ENCODE data around the gene HSP90B1.
A peak's percentile ranks its signal among the peaks of the same experiment; 100 is the strongest.

The HSP90B1 gene

GRCh38 chr12:103930034-103930786, at the start of gene HSP90B1:
TSS of gene HSP90B1 (plus strand) at chr12:103930410. CDS start at chr12:103930516, 106 bp downstream.
- peak; percentile 100 for DNase-seq

- DNase-seq, result no peak
Observed at GRCh38 chr12:103881261-103881660, 48.9 kb upstream of the HSP90B1 start.

DNA sequence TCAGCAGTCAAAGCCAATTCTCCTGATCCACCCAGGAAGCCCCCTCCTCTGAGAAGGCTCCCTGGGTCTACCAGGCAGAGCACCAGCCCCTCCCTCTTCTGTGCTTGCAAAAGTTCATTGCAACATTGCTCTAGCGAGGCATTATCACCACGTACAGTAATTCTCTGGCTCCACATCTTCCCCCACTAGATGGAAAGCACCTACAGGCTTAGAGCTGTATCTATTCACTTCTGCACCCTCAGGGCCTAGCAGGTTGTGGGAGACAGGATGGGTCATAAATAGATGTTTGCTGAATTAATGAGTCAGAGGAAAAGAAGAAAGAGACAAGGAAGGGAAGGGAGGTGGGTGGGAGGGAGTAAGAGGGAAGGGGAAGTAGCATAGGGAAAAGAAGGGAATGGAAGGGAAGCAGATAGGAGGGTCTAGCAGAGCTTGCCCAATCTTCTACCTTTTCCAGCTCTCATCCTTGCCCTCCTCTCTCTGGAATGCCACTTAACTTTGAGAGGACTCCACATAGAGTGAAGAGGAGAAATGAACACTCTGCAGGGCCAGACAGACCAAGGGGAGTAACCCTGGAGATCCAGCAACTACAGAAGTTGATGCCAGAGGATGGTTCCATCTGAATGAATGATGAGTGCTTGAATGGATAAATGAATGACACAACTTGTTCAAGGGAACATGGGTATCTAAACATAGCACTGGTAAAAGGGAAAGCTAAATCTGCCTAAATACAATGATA, 47.2 kb upstream of the HSP90B1 start:
- no peak for DNase-seq

GRCh38 chr12:103883908-103884307, 46.3 kb upstream of the HSP90B1 start:
- DNase-seq, result no peak

DNA sequence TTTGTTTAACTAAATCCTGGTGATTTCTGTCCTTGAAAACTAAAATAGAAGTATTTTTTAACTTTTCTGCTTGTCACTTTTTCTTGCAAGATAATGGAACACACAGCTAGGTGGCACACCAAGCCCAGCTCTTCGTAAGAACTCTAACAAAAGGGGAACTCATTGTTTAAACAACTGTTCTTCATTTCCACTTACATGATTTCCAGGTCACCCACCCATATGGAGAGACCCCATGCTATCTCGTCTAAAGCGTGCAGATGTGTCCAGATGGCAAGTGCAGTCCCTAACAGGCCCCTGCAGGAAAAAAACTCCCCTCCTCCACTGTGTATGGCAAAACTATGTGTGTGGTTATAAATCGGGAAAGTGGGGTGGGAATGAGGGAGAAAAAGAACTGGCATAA, 45.9 kb upstream of the HSP90B1 start:
- DNase-seq, result peak; percentile 53

DNA sequence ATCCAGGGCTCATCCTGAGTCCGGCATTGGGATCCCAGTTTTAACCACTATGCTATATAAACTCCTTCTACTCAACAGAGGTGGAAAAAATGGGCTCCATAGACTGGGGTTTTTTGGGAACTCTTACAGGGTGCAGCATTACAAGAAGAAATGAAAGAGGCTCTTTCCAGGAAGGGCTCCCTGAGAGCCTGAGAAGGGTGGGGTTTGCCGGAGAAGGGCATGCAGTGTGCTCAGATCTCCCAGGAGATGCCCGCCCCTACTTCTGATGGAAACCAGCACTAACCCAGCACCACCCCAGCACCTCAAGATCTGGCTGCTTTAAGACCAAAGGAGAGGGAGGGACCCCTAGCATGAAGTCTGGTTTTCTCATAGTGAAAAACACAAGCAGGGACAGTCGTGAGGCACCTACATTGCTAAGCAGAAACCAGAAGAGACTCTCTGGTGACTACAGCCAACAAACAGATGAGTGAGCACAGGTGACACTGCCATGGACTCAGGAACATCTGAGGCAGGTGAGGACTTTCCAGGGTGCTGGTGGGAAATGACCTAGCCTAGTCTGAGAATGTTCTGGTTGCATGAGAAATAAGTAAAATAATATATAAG, 43.9 kb upstream of the HSP90B1 start:
- DNase-seq, result no peak

DNA sequence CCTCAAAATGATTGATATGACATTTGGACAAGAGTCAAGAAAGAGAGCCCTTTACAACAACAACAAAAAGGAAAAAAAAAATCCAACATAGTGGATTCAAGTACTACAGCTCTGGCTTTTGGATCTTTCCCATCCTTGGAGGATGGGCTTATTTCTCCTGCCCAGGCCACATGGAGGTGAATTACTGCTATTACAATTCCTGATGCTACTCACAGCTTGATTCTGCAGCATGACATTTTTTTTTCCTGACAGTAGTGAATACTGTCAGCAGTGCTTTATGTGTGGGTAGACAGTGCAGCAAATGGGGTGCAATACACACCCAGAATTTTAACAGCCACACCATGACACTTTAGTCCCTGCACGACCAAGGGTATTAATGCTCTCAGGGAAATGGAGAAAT, 42.5 kb upstream of the HSP90B1 start:
- no peak for DNase-seq

- no peak for DNase-seq
Observed at GRCh38 chr12:103897316-103897715, 32.9 kb upstream of the HSP90B1 start.

DNA sequence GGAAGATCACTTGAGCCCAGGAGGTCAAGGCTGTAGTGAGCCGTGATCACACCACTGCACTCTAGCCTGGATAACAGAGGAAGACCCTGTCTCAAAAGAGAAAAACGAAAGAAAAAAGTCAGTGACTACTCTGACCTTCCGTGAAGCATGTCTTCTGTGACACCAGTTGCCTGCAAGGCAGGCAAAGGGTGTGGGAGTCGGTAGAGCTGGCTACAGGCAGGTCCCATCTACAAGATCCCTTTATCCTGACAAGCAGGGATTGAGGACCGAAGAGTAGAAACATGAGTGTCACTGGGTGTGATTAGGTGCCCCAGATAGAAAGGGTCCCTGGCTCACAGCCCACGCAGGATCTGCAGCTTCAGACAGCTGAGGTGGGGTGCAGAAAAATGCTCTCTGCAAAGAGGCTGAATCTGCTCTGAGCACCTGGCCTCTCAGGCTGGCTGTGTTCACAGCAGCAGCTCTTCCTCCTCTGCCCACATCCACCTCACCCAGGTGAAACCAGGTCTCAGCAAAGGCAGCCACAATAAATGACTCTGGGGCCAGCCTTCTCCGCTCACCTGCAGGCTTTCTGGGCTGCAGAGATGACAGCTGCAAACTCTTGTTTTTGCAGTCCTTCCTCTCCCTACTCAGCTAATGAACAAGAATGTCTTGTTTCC, 28.6 kb upstream of the HSP90B1 start:
- DNase-seq, result no peak

DNA sequence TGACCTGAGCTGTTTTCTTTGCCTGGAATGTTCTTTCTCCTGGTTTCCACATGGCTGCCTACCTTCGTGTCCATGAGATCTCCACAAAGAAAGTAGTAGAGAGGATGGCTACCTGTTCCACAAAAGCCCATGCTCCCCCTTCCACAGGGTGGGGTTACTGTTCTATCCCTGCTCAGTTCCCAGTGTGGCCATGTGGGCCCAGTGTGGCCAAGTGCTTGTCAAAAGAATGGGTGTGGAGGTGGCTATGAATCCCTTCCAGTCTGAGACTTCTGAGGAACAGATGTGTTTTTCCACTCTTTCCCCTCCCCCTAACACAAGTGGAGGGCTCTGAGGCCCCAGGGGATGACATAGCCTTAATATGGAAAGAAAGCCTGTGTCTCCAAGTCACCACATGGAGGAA, 26.2 kb upstream of the HSP90B1 start:
- DNase-seq, result no peak

DNA sequence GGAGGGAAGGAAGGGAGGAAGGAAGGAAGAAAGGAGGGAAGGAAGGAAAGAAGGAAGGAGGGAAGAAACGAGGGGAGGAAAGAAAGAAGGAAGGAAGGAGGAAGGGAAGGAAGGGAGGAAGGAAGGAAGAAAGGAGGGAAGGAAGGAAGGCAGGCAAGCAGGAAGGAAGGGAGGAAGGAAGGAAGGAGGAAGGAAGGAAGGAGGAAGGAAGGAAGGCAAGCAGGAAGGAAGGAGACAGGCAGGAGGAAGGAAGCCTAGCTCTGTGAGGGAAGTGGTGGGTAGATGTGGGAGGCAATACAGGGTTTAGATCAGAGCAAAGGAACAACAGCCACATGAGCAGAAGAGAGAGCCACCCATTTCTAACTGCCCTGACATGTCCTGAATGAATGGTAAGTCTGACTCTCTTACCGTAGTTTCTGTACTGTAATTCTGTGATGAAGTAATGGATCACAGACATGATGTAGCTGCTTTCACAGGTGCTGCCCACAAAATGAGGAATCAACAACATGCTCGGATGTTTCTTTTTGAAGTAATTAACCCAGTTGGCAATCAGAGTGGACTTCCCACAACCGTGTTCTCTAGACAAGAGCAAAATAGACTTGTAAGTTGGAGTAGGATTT, 24.4 kb upstream of the HSP90B1 start:
- DNase-seq, result no peak

DNA sequence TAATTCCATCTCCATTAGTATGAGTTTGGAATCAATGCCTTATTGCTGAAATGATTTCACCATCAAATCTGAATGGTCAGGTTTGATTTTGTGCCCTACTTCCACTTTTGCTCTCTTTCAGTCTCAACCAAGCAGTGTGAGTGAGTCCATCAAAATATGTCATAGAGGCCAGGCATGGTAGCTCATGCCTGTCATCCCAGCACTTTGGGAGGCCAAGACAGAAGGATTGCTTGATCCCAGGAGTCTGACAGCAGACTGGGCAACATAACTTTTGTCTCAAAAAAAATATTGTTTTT, 22.0 kb upstream of the HSP90B1 start:
- no peak for DNase-seq

DNA sequence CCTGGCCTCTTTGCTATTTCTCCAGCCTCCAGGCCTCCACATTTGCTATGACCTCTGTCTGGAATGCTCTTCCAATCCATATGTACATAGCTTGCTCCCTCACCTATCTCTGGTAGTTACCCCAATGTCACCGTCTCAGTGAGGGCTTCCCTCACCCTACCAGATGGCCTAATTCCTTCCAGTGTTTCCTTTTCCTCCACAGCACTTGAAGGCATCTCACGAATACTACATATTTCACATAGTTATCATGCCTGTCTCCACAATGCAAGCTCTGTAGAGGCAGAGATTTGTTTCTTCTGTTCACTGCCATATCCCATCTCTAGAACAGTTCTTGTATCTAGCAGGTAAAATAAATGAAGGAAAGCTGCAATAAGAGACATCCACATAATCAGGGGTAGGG, 21.3 kb upstream of the HSP90B1 start:
- no peak for DNase-seq

- DNase-seq, result no peak
Observed at GRCh38 chr12:103909811-103910210, 20.4 kb upstream of the HSP90B1 start.

- no peak for DNase-seq
Observed at GRCh38 chr12:103912069-103912468, 18.1 kb upstream of the HSP90B1 start.

DNA sequence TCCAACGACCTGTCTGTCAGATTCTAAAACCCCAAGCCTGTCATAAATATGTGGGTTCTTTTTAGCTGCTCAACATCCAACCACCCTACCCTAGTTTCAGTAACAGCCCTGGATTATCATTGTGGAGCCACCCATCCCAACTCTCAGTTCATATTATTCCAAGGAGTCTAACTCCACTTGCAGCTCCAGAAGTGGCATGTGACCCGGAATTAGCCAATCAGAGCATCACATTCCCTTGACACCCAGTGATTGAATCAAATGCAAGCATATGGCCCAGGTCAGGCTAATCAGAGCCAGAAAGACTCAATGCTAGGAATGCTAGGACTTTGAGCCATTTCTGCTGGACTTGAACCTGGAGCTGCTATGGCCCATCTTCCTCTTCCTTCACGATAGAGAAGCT, 17.1 kb upstream of the HSP90B1 start:
- no peak for DNase-seq

DNA sequence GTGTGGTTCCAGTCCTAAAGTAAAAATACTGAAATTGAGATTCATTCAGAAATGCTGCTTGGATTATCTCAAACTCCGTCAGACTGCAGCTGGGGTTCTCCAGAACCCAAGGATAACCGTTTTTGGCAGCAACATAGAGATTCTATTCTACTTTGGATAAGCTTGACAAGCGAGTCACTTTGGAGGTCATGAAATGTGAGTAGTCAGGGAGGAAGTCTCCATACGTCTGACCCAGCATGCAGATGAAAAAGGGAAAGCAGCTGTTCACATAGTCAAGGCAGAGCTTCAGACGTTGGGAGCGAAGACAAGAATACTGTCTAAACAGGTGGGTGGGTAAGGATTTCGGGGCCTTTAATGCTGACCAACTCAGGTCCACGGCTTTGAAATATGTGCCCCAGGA, 14.9 kb upstream of the HSP90B1 start:
- no peak for DNase-seq

GRCh38 chr12:103917873-103918272, 12.3 kb upstream of the HSP90B1 start:
- no peak for DNase-seq

DNA sequence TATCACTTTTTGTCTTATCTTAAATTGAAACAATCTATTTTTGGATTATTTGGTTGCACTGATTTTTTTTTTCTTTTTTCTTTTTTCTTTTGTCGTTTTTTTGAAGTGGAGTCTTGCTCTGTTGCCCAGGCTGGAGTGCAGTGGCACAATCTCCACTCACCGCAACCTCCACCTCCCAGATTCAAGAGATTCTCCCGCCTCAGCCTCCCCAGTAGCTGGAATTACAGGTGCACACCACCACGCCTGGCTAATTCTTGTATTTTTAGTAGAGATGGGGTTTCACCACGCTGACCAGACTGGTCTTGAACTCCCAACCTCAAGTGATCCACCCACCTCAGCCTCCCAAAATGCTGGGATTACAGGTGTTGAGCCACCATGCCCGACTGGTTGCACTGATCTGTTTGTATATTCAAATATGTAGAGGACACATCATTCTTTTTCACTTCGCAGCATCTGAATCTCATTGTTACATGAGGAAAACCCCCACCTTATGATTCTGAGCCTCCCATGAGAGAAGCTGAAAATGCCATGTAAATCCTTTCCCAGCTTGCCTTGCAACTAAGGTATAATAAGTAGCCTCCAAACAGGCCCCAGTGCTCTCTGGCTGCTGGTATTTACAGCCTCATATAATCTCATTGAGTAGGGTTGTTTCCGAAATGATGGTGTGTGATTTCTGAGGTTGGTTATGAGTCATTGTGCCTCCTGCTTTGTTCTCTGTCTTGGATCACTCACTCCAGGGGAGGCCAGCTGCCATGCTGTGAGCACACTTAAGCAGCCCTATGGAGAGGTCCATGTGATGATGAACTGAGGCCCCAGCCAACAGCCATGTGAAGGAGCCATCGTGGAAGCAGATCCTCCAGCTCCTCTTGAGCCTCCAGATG, 5.2 kb upstream of the HSP90B1 start:
- no peak for DNase-seq

GRCh38 chr12:103928682-103929045, 1.5 kb upstream of the HSP90B1 start:
- DNase-seq, result peak; percentile 40

GRCh38 chr12:103929046-103929783, 995 bp upstream of the HSP90B1 start:
- peak; percentile 88 for DNase-seq

DNA sequence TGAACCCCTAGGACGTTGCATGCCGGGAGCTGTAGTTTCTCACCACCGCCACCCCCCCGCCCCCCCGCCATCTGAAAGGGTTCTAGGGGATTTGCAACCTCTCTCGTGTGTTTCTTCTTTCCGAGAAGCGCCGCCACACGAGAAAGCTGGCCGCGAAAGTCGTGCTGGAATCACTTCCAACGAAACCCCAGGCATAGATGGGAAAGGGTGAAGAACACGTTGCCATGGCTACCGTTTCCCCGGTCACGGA, 501 bp upstream of the HSP90B1 start:
- no peak for DNase-seq

Measured in inflammatory macrophage treated with lipopolysaccharide for 4 hours (primary cell).